ENCODE data around the gene SEMA6D. TPM values are rescaled to one million over a fixed set of nuclear protein-coding genes. Genes with fewer than 3 reads are reported as not detected.

Gene SEMA6D, protein sequence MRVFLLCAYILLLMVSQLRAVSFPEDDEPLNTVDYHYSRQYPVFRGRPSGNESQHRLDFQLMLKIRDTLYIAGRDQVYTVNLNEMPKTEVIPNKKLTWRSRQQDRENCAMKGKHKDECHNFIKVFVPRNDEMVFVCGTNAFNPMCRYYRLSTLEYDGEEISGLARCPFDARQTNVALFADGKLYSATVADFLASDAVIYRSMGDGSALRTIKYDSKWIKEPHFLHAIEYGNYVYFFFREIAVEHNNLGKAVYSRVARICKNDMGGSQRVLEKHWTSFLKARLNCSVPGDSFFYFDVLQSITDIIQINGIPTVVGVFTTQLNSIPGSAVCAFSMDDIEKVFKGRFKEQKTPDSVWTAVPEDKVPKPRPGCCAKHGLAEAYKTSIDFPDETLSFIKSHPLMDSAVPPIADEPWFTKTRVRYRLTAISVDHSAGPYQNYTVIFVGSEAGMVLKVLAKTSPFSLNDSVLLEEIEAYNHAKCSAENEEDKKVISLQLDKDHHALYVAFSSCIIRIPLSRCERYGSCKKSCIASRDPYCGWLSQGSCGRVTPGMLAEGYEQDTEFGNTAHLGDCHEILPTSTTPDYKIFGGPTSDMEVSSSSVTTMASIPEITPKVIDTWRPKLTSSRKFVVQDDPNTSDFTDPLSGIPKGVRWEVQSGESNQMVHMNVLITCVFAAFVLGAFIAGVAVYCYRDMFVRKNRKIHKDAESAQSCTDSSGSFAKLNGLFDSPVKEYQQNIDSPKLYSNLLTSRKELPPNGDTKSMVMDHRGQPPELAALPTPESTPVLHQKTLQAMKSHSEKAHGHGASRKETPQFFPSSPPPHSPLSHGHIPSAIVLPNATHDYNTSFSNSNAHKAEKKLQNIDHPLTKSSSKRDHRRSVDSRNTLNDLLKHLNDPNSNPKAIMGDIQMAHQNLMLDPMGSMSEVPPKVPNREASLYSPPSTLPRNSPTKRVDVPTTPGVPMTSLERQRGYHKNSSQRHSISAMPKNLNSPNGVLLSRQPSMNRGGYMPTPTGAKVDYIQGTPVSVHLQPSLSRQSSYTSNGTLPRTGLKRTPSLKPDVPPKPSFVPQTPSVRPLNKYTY
- total RNA-seq = 12.4 TPM
- long read RNA-seq, partial matches to known transcripts = 1 of 11 reads
- long read RNA-seq, other reads (novel, unspliced or antisense) = 6 of 11 reads

DNA sequence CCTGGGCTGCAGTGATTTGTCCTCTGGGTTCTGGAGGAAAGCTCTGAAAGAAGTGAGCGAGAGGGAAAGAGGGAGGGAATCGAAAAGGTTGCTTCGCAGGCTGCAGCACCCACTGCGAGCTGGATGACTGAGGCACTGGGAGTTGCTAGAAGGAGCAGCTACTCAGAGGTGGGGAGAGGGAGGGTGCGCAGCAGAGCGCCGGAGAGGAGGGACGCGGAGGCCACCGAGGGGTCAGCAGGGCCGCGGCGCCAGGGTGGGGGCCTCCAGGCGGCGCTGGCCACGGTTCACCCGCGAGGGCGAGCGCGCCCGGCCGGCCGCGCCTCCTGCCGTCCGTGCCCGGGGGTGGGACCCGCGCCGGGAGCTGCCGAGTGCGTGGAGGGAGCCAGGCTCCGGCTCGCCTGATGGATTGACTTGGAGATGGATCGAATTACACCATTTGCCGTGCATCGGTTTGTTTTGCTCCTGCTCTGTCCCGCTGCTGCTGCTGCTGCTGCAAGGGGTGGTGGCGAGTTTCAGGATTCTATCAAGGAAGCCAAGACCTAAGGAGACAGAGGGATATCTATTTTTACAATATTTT, at the start of gene SEMA6D:
Gene SEMA6D (plus strand): TSS at position 470 of the 577 bp plus-strand sequence. CDS start 42,294 bp downstream, outside the sequence.
- peak; percentile 70 for TF ChIP-seq CTCF (IDR thresholded peaks at IDR 0.05; ENCODE audit: borderline replicate concordance)
- H3K36me3 ChIP-seq = no peaks in the 10 kb centered on the region
- no peaks in the 10 kb centered on the region for H3K9me3 ChIP-seq (replicated peaks)
- H3K27me3 ChIP-seq (ENCODE audit: low read depth) = no peaks in the 10 kb centered on the region
- H3K27ac ChIP-seq (replicated peaks) = peak within 1 kb of the TSS; percentile 91
- peak; percentile 75 for DNase-seq
- H3K4me3 ChIP-seq = peak within 1 kb of the TSS; percentile 94
- intact Hi-C loops (cut with micrococcal nuclease) = no loop called here
- H3K4me1 ChIP-seq = peaks cover 60% of the 10 kb centered on the region

- Histone ChIP-seq H3K27ac (replicated peaks) (no peak overlapping the region), H3K4me3 (no peak overlapping the region), H3K36me3 (no peaks in the 10 kb centered on the region), H3K27me3 (ENCODE audit: low read depth) (no peaks in the 10 kb centered on the region), H3K4me1 (peaks cover 20% of the 10 kb centered on the region), H3K9me3 (replicated peaks) (no peaks in the 10 kb centered on the region)
- DNase-seq = no peak
- intact Hi-C loops (cut with micrococcal nuclease) = no loop called here
- no peak for TF ChIP-seq CTCF (IDR thresholded peaks at IDR 0.05; ENCODE audit: borderline replicate concordance)
Observed at GRCh38 chr15:47669221-47669620, 48.1 kb upstream of the SEMA6D start.

DNA sequence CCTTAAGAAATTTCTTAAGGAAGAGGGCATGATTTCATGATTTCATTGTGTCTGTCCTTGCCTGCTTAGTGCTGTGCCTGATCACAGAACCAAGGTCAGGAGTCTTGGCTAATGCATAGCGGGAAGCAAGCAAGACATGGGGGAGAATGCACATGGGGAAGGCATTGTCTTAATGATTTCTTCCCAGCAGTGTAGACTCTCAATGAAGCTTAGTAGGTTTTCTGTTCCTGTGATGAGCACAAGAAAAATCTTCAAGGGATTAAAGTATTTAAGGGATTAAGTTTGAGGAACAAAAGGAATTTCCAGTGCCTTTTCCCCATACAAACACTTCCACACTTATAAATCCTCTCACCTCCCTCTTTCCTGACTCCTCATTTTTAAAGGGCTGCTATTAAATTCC, 46.9 kb upstream of the SEMA6D start:
- no peaks in the 10 kb centered on the region for H3K36me3 ChIP-seq
- no peak for TF ChIP-seq CTCF (IDR thresholded peaks at IDR 0.05; ENCODE audit: borderline replicate concordance)
- intact Hi-C loops (cut with micrococcal nuclease) = no loop called here
- no peaks in the 10 kb centered on the region for H3K9me3 ChIP-seq (replicated peaks)
- DNase-seq = no peak
- peaks cover 20% of the 10 kb centered on the region for H3K4me1 ChIP-seq
- no peak overlapping the region for H3K27ac ChIP-seq (replicated peaks)
- no peak overlapping the region for H3K4me3 ChIP-seq
- H3K27me3 ChIP-seq (ENCODE audit: low read depth) = no peaks in the 10 kb centered on the region

DNA sequence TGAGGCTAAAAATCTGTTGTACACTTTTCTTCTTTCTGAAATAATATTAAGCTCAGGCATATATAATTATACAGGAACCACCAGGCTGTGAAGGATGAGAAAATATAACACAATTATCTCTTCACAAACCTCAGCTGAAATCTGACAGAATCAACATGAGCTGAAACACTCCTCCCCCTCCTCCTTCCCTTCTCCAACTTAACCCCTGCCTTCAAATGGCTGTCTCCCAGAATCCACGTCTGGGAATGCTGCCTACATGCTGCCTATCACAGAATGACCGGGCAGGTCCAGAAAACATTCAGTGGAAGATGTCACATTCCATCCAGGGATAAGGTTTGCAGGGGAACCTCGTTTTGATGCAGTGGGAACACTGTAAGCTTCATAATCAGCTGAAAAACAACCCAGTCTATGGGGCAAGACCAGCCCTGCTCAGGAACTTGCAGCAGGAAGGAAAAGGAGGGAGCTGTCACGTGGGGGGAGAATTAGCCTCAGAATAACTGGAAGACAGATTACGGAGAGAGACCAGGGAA, 44.0 kb upstream of the SEMA6D start:
- no peak for TF ChIP-seq CTCF (IDR thresholded peaks at IDR 0.05; ENCODE audit: borderline replicate concordance)
- no peaks in the 10 kb centered on the region for H3K36me3 ChIP-seq
- H3K27me3 ChIP-seq (ENCODE audit: low read depth) = no peaks in the 10 kb centered on the region
- intact Hi-C loops (cut with micrococcal nuclease) = no loop called here
- no peak for DNase-seq
- no peaks in the 10 kb centered on the region for H3K9me3 ChIP-seq (replicated peaks)
- H3K4me3 ChIP-seq = peak overlapping the region; percentile 26
- H3K4me1 ChIP-seq = peaks cover 15% of the 10 kb centered on the region
- peak overlapping the region; percentile 58 for H3K27ac ChIP-seq (replicated peaks)
